Measurements from ENCODE around the gene IFNL1.
A peak's percentile ranks its signal among the peaks of the same experiment; 100 is the strongest.
"Not testable (repeated sequence)": the region's sequence is repeated elsewhere in the genome, so short reads cannot be mapped to it uniquely, and the experiment has no call there.

IFNL1 gene

DNA sequence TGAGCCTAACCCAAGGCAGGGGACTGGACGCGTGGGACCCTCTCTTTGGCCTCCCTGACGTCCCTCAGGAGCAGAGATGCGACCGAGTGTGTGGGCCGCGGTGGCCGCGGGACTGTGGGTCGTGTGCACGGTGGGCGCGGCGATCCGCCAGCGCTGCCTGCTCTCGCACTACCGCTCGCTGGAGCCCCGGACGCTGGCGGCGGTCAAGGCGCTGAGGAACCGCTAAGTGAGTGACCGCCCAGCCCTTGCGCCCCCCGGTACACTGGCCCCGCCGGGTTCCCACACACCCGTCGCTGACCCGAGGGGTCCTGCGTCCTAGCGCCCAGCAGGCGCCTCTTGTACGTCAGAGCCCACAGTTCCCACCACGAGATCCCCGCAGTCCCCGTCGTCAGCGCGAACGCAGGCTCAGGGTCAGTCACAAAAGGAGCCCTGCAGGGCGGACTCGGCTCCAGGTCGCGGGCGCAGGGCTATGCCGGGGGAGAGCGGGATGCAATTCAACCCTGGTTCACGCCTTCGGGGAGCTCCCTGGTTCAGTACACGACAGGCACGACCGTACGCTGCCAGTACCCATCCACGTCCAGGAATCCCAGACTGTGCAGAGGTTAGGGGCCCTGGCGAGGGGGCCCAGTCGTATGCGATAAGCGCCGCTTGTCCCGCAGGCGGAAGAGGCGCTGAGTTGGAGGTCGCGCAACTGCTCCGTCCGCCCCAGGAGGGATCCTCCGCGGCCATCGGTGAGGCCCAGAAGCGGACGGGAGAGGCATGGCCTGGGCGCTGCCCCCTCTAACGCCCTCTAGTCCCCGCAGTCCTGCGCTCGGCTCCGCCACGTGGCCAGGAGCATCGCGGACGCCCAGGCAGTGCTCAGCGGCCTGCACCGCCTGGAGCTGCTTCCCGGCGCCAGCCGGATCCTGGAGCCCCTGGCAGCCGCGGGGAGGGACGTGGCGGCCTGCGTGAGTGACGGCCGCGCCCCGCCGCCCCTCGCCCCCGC, 31.6 kb upstream of the IFNL1 start:
- Histone ChIP-seq H3K4me1 (ENCODE audit: insufficient read depth, low read length) (no peaks in the 10 kb centered on the region; the same call in 1 of the 2 replicates), H3K9me3 (ENCODE audit: control insufficient read depth, insufficient read depth, low read length) (no peaks in the 10 kb centered on the region; the same call in 1 of the 2 replicates), H3K9ac (ENCODE audit: low read depth, low read length) (peak overlapping the region; percentile 42; the same call in 1 of the 2 replicates), H3K36me3 (ENCODE audit: insufficient read depth, low read length) (no peaks in the 10 kb centered on the region)

DNA sequence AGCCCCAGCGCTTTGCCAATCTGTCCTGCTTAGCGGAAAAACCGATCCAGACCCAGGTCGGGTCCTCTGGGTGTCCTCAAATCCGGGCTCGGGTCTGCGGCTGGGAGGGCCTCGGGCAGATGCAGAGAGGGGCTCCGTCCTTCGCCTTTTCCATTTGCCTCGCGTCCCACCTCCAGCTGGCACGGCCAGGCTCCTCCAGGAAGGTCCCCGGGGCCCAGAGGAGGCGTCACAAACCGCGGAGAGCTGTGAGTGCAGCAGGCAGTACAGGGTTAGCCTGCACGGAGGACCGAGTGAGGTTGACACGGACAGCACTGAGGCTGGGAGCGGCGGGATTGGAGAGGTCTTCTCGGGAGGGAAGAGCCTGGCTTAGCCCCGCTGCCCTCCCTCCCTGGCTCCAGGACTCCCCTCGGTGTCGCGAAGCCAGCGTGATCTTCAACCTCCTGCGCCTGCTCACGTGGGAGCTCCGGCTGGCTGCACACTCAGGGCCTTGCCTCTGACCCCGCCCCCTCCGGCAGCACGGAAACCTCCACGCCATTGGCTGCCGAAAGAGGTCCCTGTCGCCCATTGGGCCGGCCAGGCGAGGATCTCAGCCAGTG, 30.8 kb upstream of the IFNL1 start:
- H3K9ac ChIP-seq (ENCODE audit: low read depth, low read length) = no peak overlapping the region; the same call in 1 of the 2 replicates
- H3K9me3 ChIP-seq (ENCODE audit: control insufficient read depth, insufficient read depth, low read length) = no peaks in the 10 kb centered on the region; the same call in 1 of the 2 replicates
- H3K4me1 ChIP-seq (ENCODE audit: insufficient read depth, low read length) = no peaks in the 10 kb centered on the region; the same call in 1 of the 2 replicates
- no peaks in the 10 kb centered on the region for H3K36me3 ChIP-seq (ENCODE audit: insufficient read depth, low read length)

DNA sequence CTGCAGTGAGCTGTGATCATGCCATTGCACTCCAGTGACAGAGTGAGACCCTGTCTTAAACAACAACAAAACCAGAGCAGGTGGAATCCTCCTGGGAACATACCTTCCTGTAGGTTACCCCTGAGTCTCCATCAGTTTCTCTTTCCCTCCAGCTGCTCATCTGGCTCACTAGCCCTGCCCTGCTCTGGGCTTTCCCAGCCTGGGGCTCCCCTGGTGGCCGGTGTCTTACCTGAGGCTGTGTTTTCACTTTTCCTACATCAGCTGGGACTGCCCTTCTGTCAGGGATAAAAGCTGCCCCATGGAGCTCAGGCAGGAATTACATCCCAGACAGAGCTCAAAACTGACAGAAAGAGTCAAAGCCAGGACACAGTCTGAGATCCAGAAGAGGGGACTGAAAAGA, 28.1 kb upstream of the IFNL1 start, which contains the start of gene IFNL2:
TSS of gene IFNL2 (plus strand) at position 312 of the 400 bp plus-strand sequence. CDS start 173 bp downstream, outside the sequence.
- not testable (repeated sequence) for H3K4me1 ChIP-seq (ENCODE audit: insufficient read depth, low read length); H3K9ac ChIP-seq (ENCODE audit: low read depth, low read length); H3K9me3 ChIP-seq (ENCODE audit: control insufficient read depth, insufficient read depth, low read length); H3K36me3 ChIP-seq (ENCODE audit: insufficient read depth, low read length)

DNA sequence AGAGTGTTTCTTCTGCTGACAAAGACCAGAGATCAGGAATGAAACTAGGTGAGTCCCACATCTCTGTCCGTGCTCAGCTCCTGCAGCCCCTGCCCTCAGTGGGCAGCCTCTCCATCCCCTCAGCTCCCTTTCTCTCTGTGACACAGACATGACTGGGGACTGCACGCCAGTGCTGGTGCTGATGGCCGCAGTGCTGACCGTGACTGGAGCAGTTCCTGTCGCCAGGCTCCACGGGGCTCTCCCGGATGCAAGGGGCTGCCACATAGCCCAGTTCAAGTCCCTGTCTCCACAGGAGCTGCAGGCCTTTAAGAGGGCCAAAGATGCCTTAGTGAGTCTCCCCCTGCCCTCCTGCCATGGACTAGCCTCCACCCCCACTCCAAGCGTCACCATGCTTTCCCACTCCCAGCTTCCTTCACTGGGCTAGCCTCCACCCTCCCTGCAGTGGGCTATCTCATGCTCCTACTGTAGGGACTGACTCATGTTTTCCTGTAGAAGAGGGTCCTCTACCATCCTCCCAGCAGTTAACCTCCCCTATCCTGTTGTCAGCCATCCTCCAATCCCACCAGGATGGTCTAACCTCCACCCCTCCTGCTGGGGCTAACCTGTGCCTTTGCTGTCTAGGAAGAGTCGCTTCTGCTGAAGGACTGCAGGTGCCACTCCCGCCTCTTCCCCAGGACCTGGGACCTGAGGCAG, 27.5 kb upstream of the IFNL1 start:
- H3K9ac ChIP-seq (ENCODE audit: low read depth, low read length); H3K4me1 ChIP-seq (ENCODE audit: insufficient read depth, low read length); H3K9me3 ChIP-seq (ENCODE audit: control insufficient read depth, insufficient read depth, low read length); H3K36me3 ChIP-seq (ENCODE audit: insufficient read depth, low read length): not testable (repeated sequence)

DNA sequence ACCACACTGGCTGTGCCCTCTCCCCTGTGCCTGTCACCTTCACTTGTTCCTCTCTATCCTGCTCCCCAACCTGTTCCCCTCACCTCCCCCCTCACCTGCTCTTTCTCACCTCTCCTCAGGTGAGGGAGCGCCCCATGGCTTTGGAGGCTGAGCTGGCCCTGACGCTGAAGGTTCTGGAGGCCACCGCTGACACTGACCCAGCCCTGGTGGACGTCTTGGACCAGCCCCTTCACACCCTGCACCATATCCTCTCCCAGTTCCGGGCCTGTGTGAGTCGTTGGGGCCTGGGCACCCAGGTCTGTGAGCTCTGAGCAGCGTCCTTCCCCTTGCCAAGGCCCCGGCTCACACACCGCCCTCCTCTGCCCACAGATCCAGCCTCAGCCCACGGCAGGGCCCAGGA, 26.8 kb upstream of the IFNL1 start:
- not testable (repeated sequence) for H3K9ac ChIP-seq (ENCODE audit: low read depth, low read length)

DNA sequence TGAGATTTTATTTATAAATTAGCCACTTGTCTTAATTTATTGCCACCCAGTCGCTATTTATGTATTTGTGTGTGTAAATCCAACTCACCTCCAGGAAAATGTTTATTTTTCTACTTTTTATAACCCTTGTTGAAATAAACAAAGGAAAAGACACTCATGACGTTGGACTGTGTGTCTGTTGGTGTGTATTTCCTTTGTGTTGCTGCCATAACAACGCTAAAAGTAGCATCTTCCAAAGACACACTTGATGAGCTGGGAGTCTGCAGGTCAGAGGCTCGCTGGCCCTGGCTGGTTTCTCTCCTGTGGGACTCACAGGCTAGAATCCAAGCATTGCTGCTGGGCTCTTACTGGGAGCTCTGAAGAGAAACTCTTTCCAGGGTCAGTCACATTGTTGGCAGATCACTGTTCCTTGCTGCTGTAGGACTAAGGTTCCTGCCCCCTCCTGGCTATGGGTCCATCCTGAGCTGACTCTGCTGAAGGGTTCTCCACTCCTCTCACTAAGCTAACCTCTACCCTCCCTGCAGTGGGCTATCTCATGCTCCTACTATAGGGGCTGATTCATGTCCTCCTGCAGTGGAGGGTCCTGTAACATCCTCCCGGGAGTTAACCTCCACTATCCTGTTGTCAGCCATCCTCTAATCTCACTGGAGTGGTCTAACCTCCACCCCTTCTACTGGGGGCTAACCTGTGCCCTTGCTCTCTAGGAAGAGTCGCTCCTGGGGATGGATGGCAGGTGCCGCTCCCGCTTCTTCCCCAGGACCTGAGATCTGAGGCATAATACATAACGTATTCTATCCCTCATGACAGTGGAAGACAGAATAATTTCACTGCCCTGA, 26.0 kb upstream of the IFNL1 start:
- Histone ChIP-seq H3K9me3 (ENCODE audit: control insufficient read depth, insufficient read depth, low read length) (no peaks in the 10 kb centered on the region; the same call in 1 of the 2 replicates), H3K9ac (ENCODE audit: low read depth, low read length) (no peak overlapping the region), H3K4me1 (ENCODE audit: insufficient read depth, low read length) (no peaks in the 10 kb centered on the region), H3K36me3 (ENCODE audit: insufficient read depth, low read length) (no peaks in the 10 kb centered on the region)

More for the DNA sequence above, 26.8 kb upstream of the IFNL1 start:
- H3K4me1 ChIP-seq (ENCODE audit: insufficient read depth, low read length); H3K9me3 ChIP-seq (ENCODE audit: control insufficient read depth, insufficient read depth, low read length); H3K36me3 ChIP-seq (ENCODE audit: insufficient read depth, low read length): not testable (repeated sequence)

DNA sequence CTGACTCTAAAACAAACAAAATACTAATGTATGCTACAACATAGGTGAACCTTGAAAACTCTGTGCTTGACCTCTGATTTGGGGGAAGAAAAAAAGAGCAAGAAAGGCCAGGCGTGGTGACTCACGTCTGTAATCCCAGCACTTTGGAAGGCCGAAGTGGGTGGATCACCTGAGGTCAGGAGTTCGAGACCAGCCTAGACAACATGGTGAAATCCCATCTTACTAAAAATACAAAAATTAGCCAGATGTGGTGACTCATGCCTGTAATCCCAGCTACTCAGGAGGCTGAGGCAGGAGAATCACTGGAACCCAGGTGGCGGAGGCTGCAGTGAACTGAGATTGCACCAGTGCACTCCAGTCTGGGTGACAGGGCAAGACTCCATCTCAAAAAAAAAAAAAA, 22.3 kb upstream of the IFNL1 start:
- not testable (repeated sequence) for H3K4me1 ChIP-seq (ENCODE audit: insufficient read depth, low read length); H3K9me3 ChIP-seq (ENCODE audit: control insufficient read depth, insufficient read depth, low read length); H3K36me3 ChIP-seq (ENCODE audit: insufficient read depth, low read length)

DNA sequence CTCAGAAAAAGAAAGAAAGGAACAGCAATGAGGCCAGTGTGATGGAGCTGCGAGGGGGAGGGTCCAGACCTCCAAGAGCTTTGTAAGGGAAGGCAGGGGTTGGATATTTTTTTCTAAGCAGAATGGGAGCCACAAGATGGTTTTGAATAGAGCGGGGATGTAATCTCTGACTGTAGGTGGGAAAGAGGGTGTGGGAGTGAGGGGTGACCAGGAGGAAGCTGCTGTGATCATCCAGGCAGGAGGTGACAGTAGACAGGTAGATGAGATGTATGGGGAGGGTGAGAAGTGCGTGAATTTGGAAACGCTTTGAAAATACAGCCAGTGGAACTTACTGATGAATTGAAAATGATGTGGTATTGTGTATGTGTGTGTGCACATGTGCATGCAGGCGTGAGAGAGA, 20.6 kb upstream of the IFNL1 start:
- Histone ChIP-seq H3K36me3 (ENCODE audit: insufficient read depth, low read length) (no peaks in the 10 kb centered on the region), H3K9me3 (ENCODE audit: control insufficient read depth, insufficient read depth, low read length) (no peaks in the 10 kb centered on the region), H3K4me1 (ENCODE audit: insufficient read depth, low read length) (no peaks in the 10 kb centered on the region), H3K9ac (ENCODE audit: low read depth, low read length) (no peak overlapping the region)

More for the DNA sequence above, 22.3 kb upstream of the IFNL1 start:
- H3K9ac ChIP-seq (ENCODE audit: low read depth, low read length) = not testable (repeated sequence)

DNA sequence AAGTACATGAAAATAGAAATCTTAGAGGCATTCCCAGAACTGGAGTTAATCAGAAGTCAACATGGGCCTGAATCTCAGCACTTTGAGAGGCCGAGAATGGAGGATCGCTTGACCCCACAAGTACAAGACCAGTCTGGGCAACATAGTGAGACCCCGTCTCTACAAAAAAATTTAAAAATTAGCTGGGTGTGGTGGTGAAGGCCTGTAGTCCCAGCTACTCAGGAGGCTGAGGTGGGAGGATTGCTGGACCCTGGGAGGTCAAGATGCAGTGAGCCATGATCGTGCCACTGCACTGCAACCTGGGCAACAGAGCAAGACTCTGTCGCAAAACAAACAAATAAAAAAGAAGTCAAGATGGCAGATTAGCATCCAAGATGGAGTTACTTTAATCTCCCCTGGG, 19.5 kb upstream of the IFNL1 start:
- no peaks in the 10 kb centered on the region for H3K4me1 ChIP-seq (ENCODE audit: insufficient read depth, low read length)
- no peak overlapping the region for H3K9ac ChIP-seq (ENCODE audit: low read depth, low read length)

DNA sequence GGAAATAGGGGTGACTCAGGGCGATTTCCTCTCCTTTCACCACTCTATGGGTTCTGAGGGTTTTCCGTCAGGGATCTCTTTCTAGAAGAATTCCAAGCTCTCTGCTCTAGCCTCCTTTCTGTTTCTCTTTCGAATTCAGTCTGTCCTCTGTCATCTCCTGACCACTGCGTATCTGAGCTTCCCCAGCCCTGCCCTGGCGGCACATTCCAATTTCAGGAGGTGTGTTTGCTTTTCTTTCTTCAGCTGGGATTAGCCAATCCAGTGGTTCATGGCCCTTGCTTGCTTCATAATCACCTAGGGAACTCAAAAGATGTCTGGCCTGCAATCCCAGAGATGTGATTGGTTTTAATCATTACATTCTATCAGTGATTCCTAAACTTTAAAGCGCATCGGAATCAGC, 18.6 kb upstream of the IFNL1 start:
- H3K9me3 ChIP-seq (ENCODE audit: control insufficient read depth, insufficient read depth, low read length) = no peaks in the 10 kb centered on the region
- no peaks in the 10 kb centered on the region for H3K4me1 ChIP-seq (ENCODE audit: insufficient read depth, low read length)
- H3K36me3 ChIP-seq (ENCODE audit: insufficient read depth, low read length) = no peaks in the 10 kb centered on the region
- H3K9ac ChIP-seq (ENCODE audit: low read depth, low read length) = no peak overlapping the region

More for the DNA sequence above, 19.5 kb upstream of the IFNL1 start:
- no peaks in the 10 kb centered on the region for H3K9me3 ChIP-seq (ENCODE audit: control insufficient read depth, insufficient read depth, low read length)
- no peaks in the 10 kb centered on the region for H3K36me3 ChIP-seq (ENCODE audit: insufficient read depth, low read length)

DNA sequence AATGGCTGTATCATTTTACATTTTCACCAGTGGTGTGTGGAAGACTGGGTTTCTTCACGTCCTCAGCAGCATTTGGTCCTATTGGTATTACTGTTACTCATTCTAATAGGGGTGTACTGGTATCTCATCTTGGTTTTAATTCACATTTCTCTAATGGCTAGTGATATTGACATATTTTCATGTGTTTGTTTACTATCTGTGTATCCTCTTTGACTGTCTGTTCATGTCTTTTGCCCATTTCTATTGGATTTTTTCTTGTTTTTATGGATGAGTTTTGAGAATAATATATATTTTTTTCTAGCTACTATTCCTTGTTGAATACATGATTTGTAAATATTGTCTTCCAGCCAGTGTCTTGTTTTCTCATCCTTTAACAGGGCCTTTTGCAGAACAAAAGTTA, 14.2 kb upstream of the IFNL1 start:
- Histone ChIP-seq H3K36me3 (ENCODE audit: insufficient read depth, low read length) (no peaks in the 10 kb centered on the region), H3K9me3 (ENCODE audit: control insufficient read depth, insufficient read depth, low read length) (no peaks in the 10 kb centered on the region), H3K9ac (ENCODE audit: low read depth, low read length) (no peak overlapping the region), H3K4me1 (ENCODE audit: insufficient read depth, low read length) (no peaks in the 10 kb centered on the region)

DNA sequence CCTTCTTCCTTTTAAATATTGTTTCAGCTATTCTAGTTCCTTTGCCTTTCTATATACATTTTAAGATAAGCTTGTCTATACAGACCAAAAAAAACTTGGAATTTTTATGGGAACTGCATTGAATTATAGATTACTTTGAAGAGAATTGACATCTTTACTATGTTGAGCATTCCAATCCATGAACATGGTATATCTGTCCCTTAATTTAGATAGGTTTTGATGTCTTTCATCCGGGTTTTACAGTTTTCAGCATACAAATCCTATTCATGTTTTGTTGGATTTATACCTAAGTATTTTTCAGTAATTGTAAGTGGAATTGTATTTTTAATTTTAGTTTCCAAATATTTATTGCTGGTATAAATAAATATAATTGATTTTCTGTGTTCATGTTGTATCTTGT, 12.2 kb upstream of the IFNL1 start:
- Histone ChIP-seq H3K9me3 (ENCODE audit: control insufficient read depth, insufficient read depth, low read length) (no peaks in the 10 kb centered on the region), H3K4me1 (ENCODE audit: insufficient read depth, low read length) (no peaks in the 10 kb centered on the region), H3K36me3 (ENCODE audit: insufficient read depth, low read length) (no peaks in the 10 kb centered on the region), H3K9ac (ENCODE audit: low read depth, low read length) (no peak overlapping the region)

DNA sequence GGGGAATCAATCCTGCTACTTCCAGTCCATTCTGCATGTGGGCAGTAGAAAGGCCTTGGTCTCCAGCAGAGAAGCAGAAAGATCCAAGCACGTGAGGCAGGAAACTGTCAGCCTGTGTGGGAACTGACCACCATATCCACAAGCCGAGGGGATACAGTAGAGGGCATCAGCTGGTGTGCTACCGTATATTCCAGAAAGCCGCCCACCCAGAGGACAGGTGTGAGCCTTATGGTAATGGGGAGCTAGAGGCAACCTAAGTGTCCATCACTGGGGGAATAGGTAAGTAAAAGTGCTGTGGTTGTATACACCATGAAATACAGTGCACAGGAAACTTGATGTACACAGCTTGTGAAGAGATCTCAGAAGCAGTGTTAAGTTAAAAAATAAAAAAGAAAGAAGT, 2.8 kb upstream of the IFNL1 start:
- H3K36me3 ChIP-seq (ENCODE audit: insufficient read depth, low read length) = no peaks in the 10 kb centered on the region
- no peaks in the 10 kb centered on the region for H3K9me3 ChIP-seq (ENCODE audit: control insufficient read depth, insufficient read depth, low read length)
- no peaks in the 10 kb centered on the region for H3K4me1 ChIP-seq (ENCODE audit: insufficient read depth, low read length)
- no peak overlapping the region for H3K9ac ChIP-seq (ENCODE audit: low read depth, low read length)

DNA sequence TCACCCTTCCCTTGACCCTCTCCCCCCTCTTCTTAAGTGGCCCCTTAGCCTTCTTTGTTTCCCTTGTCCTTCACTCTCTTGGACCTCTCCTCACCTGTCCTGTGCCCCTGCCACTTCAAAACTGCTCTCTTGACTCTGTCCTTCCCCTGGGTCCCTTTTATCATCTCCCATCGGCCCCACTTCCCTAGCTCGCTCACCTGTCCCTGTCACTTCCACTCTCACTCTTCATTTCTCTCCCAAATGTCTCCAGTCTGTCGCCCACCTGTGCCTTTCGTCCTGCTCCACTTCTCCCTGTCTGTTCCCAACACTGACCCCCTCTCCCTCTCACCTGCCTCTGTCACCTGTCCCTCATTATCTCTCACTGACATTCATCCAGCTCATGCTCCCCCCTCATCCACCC, 699 bp downstream of the IFNL1 start:
- Histone ChIP-seq H3K4me1 (ENCODE audit: insufficient read depth, low read length) (no peaks in the 10 kb centered on the region), H3K9ac (ENCODE audit: low read depth, low read length) (no peak overlapping the region), H3K36me3 (ENCODE audit: insufficient read depth, low read length) (no peaks in the 10 kb centered on the region), H3K9me3 (ENCODE audit: control insufficient read depth, insufficient read depth, low read length) (no peaks in the 10 kb centered on the region)

All from ES-I3 (cell line).